Midbrain (tissue), 1 donor: ENCODE results near the gene PRPF40A.
"Not testable (repeated sequence)": the region's sequence is repeated elsewhere in the genome, so short reads cannot be mapped to it uniquely, and the experiment has no call there.

Experiments
- DNase-seq: peaks from one replicate; lab custom pipeline; 2025; lab: John Stamatoyannopoulos, UW

PRPF40A gene

DNA sequence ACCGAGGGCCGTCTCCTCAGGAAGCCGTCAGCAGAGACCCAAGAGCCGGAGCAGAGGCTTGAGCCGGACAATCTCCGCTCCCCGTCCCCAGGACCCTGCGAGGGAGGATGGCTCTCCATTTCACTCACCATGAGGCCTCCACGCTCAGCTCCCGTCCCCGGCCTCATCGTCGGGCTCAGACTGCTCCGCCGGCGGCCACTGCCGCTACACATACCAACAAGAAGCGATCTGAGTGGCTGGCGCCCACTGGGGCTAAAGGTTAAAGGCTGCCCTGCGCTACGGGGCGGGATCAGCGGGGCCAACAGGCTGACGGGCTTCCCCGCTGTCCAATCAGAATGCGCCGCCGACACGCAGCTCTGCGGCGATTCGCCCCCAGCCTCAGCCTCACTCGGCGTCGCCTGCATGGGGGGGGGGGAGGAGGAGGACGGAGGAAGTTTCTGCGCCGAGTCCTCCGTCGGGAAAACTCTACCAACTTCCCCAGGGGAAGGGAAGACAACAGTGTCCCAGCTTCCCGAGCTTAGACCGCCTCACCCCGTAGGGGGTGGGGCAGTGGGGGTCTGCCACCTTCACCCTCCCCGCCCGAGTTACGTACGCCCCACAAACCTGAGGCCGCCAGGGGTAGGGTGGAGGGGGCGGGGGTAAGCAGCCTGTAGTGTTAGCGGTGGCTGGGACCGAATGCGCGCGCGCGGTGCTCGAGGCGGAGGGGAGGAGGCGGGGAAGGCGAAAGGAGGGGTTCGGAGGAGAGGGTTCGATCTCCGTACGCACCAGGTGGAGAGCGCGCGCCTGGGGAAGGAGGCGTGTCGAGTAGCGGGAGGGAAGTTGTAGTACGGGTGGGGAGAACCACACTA lies at the start of gene PRPF40A:
PRPF40A (minus strand) TSS at position 234 of the 848 bp plus-strand sequence; CDS start at position 212, 22 bp downstream.
- DNase-seq, result peak; percentile 99

DNA sequence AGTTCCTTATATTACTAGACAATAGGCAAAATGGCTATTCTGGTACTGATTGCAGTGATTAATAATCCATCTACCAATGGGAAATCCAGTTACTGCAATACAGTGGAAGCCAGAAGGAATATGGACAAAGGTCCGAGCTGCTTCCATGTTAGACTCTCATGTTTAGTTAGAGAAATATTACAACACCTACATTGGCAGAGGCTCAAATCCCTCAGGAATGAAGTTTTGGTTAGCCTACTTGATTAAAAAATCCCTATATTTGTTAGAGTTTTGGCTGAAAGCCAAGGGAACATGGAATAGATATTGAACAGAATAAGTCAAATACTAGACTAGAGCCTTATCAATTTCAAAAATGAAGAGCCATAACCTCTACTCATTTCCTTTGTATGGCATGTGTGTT lies 49.7 kb upstream of the PRPF40A start:
- no peak for DNase-seq

DNA sequence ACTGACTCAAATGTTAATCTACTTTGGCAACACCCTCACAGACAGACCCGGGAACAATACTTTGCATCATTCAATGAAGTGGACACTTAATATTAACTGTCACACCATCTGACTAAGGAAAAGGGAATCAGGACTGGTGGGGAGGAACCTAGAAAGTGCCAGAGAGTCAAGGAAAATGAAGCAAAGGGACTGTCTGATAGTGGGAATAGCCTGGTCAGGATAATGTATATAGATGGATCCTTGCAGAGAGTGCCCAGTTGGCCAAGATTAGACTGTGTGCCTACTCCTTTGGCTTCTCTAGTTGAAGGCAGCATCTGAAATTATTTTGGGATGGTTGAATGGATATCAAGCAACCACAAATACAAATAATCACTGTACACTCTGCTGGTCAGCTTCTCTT lies 46.4 kb upstream of the PRPF40A start:
- DNase-seq, result no peak

DNA sequence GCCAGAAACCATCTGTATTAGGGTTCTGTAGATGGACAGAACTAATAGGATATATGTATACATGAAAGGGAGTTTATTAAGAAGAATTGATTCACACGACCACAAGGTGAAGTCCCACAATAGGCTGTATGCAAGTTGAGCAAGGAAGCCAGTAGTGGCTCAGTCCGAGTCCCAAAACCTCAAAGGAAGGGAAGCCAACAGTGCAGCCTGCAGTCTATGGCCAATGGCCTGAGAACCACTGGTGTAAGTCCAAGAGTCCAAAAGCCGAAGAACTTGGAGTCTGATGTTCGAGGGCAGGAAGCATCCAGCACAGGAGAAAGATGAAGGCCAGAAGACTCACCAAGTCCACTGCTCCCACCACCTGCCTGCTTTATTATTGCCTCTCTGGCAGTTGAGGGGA lies 45.9 kb upstream of the PRPF40A start:
- DNase-seq, result not testable (repeated sequence)

DNA sequence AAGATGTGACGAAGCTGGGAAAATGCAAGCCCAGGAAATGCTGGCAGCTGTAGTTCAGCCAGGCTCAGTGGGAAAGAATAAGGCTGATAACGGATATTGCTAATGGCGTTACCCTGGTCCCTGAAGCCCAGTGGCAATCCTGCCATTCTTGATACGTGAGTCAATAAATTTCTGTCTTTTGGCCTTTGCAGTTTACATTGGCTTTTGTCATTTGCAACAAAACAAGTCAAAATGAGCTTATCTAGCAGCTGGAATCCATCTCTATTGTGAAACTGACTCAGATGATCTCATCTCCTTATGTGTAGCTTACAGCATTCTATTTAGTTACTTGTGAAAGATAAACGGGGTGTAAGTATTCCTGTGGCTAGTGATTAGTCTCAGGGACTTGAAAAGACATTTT lies 44.9 kb upstream of the PRPF40A start:
- DNase-seq, result no peak

DNA sequence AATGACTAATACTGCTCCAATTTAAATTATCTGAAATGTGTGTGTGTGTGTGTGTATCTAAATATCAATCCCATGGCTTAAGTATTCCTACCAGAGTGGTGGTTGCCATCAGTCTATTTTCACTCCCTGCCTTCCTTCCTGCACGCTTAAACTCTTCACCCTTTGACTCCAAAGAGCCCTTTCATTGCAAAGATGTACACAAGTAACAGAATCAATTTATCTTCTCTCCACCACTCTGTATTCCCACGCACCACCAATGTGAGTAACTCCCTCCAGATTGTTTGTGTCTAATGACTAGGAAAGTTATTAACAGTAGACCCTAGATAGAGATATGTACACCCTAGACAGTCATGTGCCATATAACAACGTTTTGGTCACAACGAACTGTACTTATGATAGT lies 44.0 kb upstream of the PRPF40A start:
- DNase-seq, result no peak

DNA sequence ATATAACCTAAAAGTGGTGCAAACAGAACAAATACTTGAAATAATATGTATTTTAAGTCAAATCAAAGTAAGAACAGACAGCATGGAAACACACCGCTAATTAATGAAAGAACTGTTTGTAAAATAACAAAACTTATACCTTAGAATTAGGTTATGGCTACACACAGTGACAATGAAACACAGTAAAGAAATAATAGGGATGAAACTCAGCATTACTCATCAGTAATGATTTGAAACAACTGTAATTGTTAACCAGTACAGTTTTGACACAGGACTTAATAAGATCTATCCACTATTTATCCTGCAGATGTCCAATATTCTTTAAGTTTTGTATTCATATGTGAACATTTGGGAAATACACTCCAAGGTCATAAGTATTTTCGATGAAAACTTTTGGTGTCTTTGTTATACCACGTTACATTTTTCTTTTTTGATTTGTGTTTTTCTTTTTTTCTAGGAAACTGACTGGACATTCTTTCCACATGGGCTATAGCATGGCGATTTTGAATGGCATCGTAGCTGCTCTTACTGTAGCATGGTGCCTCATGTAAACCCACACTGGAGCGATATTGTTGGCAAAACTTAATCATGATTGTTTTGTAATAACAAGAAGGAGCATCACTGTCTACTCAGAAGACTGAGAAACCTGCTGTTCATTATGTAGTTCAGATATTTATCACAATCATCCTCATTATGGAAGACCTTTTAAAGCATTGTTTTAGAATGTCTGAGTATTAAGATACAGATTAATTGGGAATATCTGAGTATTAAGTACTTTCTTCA lies 42.2 kb upstream of the PRPF40A start:
- no peak for DNase-seq

DNA sequence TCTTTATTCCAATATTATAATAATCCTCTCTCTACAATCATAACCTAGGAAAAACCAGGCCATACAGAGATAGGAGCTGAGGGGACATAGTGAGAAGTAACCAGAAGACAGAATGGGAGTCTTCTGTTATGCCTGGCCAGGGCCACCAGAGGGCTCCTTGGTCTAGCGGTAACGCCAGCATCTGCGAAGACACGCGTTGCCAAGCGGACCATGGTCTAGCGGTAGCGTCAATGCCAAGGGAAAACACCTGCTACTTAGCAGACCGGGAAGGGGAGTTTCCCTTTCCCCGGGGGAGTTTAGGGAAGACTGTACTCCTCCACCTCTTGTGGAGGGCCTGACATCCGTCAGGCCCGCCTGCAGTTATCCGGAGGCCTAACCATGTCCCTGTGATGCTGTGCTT lies 37.8 kb upstream of the PRPF40A start:
- no peak for DNase-seq

DNA sequence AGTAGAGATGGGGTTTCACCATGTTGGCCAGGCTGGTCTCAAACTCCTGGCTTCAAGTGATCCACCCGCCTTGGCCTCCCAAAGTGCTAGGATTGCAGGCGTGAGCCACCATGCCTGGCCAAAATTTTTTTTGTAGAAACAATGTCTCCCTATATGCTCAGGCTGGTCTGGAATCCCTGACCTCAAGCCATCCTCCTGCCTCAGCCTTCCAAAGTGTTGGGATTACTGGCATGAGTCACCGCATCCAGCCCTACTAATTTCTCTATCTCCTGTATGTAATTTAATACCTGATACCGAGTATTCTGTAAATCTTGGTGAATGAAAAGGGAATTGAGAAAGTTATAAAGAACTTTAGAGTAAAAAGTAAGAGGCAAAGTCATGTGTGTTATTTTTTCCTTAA lies 30.5 kb upstream of the PRPF40A start:
- DNase-seq, result not testable (repeated sequence)

DNA sequence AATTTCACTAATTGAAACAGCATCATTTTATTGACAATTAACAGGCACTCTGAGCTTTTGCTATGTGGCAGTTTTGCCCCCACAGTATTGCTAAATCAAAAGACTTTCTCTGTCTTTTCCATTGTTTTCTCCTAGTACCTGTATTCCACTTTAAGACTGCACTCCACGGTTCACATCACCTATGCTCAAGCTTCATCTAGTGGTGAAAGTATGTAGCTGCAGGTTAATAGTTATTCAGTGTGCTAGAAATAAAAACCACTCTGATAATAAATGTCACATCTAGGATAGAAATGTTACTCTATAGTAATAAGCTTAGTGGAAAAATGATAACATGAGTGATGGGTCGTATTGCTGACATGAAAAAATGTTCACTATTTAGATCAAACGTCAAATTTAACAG lies 25.7 kb upstream of the PRPF40A start:
- DNase-seq, result no peak

DNA sequence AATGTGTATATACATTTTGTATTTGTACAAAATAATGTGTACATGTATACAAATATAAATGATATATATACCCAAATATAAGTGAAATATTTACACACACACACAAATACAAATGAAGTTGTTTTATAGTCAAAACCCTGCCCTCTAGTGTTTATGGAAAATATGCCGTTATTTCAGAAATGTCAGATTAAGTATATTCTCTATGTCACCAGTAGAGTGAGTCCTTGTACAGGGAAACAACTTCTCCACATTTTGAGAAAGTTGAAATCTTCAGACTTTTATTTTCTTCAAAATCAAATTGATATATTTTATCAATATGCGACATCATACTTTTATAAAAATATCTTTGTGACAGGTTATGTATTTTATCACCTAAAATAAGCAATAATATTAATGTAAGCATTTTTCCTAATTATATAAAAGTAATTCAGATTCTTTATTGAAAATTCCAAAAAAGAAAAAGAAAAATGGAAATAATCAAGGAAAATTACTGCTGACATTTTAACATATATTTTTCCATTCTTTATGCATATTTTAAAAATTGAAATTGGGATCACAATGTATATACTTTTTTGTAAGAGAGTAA lies 23.6 kb upstream of the PRPF40A start:
- peak; percentile 72 for DNase-seq

DNA sequence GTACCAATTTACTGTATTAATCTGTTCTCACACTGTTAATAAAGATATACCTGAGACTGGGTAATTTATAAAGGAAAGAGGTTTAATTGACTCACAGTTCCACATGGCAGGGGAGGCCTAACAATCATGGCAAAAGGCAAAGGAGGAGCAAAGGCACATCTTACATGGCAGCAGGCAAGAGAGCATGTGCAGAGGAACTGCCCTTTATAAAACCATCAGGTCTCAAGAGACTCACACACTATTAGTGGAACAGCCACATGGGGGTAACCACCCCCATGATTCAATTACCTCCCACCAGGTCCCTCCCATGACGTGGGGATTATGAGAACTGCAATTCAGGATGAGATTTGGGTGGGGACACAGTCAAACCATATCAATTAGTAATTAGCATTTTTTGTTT lies 22.4 kb upstream of the PRPF40A start:
- not testable (repeated sequence) for DNase-seq

DNA sequence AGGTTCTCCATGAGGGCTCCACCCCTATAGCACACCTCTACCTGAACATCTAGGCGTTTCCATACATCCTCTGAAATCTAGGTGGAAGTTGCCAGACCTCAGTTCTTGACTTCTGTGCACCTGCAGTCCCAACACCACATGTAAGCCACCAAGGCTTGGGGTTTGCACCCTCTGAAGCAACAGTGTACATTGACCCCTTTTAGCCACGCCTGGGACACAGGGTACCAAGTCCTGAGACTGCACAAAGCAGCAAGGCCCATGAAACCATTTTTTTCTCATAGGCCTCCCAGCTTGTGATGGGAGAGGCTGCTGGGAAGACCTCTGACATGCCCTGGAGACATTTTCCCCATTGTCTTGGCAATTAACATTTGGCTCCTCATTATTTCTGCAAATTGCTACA lies 21.2 kb upstream of the PRPF40A start:
- DNase-seq, result no peak

DNA sequence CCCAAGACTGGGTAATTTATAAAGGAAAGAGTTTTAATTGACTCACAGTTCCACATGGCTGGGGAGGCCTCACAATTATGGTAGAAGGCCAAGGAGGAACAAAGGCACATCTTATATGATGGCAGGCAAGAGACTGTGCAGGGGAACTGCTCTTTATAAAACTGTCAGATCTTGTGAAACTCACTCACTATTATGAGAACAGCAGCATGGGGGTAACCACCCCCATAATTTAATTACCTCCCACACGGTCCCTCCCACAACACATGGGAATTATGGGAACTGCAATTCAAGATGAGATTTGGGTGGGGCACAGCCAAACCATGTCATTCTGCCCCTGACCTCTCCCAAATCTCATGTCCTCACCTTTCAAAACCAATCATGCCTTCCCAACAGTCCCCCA lies 20.2 kb upstream of the PRPF40A start:
- DNase-seq, result not testable (repeated sequence)

DNA sequence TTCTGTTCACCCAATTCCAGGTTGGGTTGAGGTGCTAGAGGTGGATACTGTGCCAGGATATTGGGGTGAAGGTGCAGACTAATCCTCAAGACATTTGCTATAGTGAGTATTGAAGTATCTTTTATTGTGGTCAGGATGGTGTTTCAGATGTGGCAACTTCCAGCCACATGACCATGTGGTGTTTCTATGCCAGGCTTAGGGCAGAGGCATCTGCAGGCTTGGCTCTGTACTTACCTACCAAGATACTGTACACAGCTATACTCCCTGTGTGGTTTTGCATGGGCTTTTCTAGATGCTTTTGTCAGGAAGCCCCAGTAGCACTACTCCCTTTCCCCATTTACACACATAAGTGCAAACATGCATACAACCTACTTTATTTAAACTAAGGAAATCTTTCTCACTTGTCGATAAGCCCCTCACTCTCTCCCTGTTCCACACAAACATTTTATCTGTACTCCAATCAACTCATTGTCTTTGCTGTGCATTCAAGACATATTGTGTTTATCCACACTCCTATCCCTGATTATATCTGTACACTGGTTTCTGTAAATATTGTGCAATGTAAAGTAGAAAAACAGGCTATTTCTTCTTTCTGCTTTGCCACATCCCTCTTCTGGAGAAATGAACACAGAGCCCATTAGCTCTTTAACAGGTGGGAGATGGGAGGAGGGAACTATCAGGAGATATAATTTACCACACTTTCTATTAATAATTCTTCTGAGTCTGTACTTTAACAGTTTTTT lies 13.5 kb upstream of the PRPF40A start:
- DNase-seq, result no peak

DNA sequence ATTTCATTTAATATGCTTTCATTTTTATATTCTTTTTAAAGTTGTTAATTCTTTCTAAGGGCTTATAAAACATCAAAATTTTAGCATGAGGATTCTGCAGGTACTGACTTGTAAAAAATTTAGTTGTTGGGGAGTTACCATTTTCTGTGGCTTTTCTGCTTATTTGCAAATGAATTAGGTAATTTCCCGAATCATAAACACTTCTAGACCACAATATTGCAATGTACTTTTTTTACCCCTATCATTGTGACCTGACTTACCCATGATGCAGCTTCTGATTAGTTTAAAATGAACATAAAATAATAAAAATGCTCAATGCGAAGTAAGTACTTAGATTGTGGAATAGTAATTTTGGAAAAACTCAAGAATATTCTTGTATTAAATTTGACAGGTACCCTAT lies 12.6 kb upstream of the PRPF40A start:
- no peak for DNase-seq

DNA sequence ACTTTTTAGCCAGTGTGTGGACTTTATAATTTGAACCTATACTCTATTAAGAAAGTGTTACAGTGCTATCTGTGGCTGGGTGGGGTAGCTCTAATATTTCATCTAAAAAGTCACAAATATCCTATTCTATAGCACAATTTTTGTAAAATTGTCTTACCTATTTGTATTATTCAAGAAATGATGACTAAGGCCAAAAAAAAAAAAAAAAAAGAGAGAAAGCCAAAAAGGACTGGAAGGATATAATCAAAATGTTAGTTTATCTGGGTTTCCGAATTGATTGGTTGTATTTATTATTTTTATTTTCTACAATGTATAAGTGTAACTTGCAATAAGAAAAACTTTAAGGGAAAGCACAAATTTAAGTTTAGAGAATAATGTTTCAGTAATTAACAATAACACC lies 6.7 kb upstream of the PRPF40A start:
- no peak for DNase-seq

DNA sequence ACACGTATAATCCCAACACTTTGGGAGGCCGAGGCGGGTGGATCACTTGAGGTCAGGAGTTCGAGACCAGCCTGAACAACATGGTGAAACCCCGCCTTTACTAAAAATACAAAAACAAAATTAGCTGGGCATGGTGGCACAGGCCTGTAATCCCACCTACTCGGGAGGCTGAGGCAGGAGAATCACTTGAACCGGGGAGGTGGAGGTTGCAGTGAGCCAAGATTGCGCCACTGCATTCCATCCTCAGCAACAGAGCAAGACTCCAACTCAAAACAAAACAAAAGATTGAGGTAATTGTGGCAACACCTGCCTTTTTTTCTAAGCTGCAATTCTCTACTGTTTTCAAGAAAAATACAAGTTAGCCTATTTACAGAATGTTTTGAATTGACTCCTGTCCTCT lies 5.4 kb upstream of the PRPF40A start:
- not testable (repeated sequence) for DNase-seq

DNA sequence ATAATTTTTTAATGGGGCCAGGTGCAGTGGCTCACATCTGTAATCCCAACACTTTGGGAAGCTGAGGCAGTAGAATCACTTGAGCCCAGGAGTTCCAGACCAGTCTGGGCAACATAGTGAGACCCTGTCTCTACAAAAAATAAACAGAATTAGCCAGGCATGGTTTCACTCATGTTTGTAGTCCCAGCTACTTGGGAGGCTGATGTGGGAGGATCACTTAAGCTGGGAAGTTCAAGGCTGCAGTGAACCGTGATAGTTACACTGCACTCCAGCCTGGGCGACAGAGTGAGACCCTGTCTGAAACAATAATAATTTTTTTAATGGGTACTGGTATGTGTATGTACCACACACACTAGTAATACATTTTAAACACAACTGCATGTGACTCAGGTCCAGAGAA lies 3.5 kb upstream of the PRPF40A start:
- DNase-seq, result no peak

DNA sequence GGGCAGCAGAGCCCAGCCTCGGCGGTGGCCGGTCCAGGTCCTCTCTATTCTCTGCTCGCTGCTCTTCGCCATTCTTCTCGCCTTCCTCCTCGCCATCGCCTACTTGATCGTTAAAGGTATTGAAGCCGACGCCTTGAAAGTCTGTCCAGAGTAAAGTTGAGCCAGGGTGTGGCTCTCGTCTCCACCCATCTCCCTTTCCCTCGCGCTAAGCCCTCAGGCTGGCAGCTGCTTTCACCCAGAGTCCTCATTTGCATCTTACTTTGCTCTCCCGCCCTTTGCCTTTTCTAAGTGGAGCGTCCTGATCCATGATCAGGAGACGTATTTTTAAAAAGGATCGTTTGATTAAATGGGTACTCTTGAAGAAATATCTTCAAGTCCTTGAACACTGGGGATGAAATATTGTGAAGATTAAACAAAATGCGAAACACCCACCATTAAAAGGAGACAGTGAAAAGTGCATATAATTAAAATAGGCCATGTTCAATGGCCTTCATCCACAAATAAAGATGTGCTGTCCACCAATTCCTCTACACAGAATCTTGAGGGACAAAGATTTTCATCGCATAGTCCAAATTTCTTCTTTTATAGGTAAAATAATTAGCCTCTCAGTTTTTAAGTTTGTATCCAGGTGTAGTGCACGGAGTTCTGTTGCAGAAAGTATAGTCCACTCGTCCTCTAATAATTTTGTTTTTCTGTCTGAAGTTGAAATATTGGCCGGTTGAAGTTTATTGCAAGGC lies 1.8 kb upstream of the PRPF40A start:
- no peak for DNase-seq
